ENCODE data around the gene CCNA1. TPM values are rescaled to one million over a fixed set of nuclear protein-coding genes. Genes with fewer than 3 reads are reported as not detected.

CCNA1 gene
- total RNA-seq, 1 experiment from 2014 or later: 0.97 TPM

Other genes with a start within 250 kb of the CCNA1 start
- 4.2 and 6.4 TPM in 2 replicates for gene SOHLH2, start 217.9 kb upstream of the CCNA1 start, total RNA-seq (2014; rRNA removed; shearing (Covaris generic))
- gene CCDC169, start 134.7 kb upstream of the CCNA1 start, total RNA-seq (2014; rRNA removed; shearing (Covaris generic)): 19.9 and 32.7 TPM in 2 replicates
- gene SPART, start 86.1 kb upstream of the CCNA1 start, total RNA-seq (2014; rRNA removed; shearing (Covaris generic)): 46.0 and 61.0 TPM in 2 replicates
- gene SERTM1, start 241.5 kb downstream of the CCNA1 start, total RNA-seq (2014; rRNA removed; shearing (Covaris generic)): 0.45 and 0.55 TPM in 2 replicates